ENCODE measurements around the gene SMOC2. TPM values are rescaled to one million over a fixed set of nuclear protein-coding genes. Genes with fewer than 3 reads are reported as not detected.

Gene SMOC2
- polyA plus RNA-seq, 3 donors, result 4.5 to 34.4 (median 22.7) TPM

DNA sequence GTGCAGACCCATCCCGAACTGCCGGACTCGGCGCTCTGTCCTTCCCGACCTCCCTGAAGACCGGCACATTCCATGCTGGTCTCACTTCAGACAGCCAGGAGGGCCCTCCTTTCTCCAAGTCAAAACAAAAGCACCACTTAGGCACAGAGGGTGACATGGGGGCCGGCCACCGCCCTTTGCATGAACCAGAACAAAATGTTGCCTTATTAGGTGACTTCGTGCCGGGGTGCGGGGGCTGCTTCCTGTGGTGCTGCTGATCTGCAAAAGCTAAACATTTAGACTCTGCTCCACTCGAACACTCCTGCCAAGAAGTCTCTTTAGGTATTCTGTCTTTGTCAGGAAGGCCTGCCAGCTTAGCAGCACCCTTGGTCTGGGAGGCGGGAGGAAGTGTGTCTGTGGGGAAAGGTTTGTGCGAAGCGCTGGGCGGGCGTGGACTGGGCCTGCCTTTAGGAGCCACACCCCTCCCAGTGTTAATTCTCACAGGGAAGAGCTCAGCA lies 133.8 kb downstream of the SMOC2 start:
- no peak overlapping the region for H3K27ac ChIP-seq (ENCODE audit: low read depth, low read length)
- WGBS, 3 donors, result 52 to 77% (median 58%) methylated on average over 17 of the region's 17 CpGs

DNA sequence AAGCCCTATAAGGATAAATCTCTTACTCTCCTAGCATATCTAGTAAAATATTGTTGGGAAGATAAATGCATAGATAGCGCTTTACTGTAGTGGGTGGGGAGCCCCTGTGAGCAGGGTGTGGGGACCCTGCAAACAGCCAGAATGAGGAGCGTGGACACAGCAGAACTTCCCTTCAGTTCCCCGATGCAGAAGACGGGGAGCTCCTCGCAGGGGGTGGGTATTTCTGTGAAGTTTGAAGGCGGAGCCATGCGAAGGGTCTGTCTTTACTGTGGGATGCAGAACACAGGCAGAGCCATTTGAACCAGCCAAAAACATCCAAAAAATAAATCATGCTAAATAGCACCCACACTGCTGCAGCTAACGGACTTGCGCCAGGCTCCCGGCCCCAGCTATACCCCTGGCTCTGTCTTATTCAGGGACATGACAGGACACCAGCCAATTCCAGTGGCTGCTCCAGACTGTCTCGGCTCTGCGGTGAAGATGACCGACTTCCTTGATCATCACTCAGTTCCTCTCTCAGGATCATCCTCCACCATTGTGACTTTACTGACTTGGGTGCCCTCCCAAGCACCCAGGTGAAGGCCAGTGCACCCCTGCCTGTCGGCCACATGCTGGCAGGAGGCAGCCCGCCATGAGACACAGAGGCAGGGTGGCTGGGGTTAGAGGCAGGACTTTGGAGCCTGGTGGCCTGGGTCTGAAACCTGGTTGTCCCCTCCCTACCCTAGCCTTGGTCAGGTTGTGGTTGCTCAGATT lies 134.5 kb downstream of the SMOC2 start:
- 74 to 76% (median 76%) methylated on average over 15 of the region's 15 CpGs for whole genome bisulfite sequencing, 3 donors
- no peak overlapping the region for H3K27ac ChIP-seq (ENCODE audit: low read depth, low read length)

DNA sequence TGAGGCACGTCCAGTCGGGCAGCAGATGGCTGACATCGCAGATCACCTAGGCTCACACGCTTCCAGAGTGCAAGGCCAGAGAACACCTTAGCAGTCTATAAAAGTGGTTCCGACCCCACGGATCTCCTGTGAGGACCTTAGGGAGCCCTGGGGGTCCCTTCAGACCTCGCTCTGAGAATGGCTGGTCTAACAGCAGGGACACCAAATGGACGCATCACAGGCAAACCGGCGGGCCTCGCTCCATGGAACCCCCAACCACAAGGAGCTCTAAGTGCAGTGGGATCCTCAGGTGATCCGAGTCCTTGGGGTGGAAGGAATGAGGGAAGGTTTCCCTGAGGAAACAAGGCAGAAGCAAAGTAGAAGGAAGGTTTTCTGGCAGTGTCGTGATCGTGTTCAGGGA lies 135.4 kb downstream of the SMOC2 start:
- no peak overlapping the region for H3K27ac ChIP-seq (ENCODE audit: low read depth, low read length)
- WGBS, 3 donors, result 89 to 95% (median 91%) methylated on average over 14 of the region's 14 CpGs

- 81 to 86% (median 85%) methylated on average over 9 of the region's 9 CpGs for WGBS, 3 donors
- H3K27ac ChIP-seq (ENCODE audit: low read depth, low read length), result no peak overlapping the region
Observed at GRCh38 chr6:168577496-168577895, 136.5 kb downstream of the SMOC2 start.

GRCh38 chr6:168578036-168578435 lies 137.1 kb downstream of the SMOC2 start:
- no peak overlapping the region for H3K27ac ChIP-seq (ENCODE audit: low read depth, low read length)
- WGBS, 3 donors, result 58 to 71% (median 61%) methylated on average over 8 of the region's 8 CpGs

GRCh38 chr6:168581236-168581635 lies 140.3 kb downstream of the SMOC2 start:
- no peak overlapping the region for H3K27ac ChIP-seq (ENCODE audit: low read depth, low read length)
- WGBS, 3 donors, result 40 to 89% (median 87%) methylated on average over 12 of the region's 12 CpGs

- WGBS, 3 donors, result 67 to 85% (median 84%) methylated on average over 8 to 9 of the region's 9 CpGs
- no peak overlapping the region for H3K27ac ChIP-seq (ENCODE audit: low read depth, low read length)
Observed at GRCh38 chr6:168581706-168582105, 140.7 kb downstream of the SMOC2 start.

DNA sequence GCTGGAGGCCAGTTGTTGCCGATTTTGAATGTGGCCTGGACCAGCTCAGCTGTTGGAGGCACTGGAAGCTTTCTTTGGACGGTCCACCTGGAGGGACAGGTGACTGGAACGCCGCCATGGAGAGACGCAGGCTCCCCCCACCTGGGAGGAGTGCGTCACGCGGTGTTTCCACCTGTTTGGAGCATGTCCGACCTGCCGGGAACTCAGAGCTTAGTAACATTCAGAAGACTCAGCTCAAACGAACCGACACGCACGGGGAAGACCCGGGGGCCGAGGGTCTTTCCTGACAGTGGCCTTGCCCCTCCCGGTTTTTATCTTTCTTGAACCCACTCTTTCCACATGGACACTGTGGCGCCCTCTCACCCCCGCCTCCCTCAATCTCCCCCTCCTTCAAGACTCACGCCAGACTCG lies 141.6 kb downstream of the SMOC2 start:
- WGBS, 3 donors, result 85 to 90% (median 89%) methylated on average over 18 to 21 of the region's 21 CpGs
- no peak overlapping the region for H3K27ac ChIP-seq (ENCODE audit: low read depth, low read length)

- 78 to 90% (median 83%) methylated on average over 6 of the region's 6 CpGs for WGBS, 3 donors
- no peak overlapping the region for H3K27ac ChIP-seq (ENCODE audit: low read depth, low read length)
Observed at GRCh38 chr6:168583126-168583525, 142.1 kb downstream of the SMOC2 start.

DNA sequence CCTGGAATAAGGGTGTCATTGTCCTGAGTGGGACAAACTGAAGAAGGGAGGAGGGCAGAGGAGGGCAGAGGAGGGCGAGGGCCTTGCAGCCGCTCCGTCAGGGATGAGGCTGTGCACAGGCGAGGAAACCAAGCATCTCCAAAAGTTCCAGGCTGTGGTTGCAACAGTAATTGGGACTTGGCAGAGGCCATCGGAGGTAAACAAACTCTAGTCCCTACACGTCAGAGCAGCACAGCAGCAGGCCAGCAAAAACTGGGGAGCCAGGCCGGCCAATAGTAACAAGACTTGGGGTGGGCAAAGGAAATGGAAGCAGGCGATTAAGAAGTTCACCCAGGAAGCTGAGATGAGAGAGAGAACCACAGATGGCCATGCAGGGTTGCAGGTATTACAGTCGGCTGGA lies 142.8 kb downstream of the SMOC2 start:
- WGBS, 3 donors, result 83 to 90% (median 86%) methylated on average over 9 of the region's 9 CpGs
- no peak overlapping the region for H3K27ac ChIP-seq (ENCODE audit: low read depth, low read length)

GRCh38 chr6:168584249-168584648 lies 143.3 kb downstream of the SMOC2 start:
- WGBS, 3 donors, result 69 to 81% (median 77%) methylated on average over 6 of the region's 6 CpGs
- no peak overlapping the region for H3K27ac ChIP-seq (ENCODE audit: low read depth, low read length)

GRCh38 chr6:168584671-168585070 lies 143.7 kb downstream of the SMOC2 start:
- 87 to 93% (median 89%) methylated on average over 5 of the region's 5 CpGs for WGBS, 3 donors

GRCh38 chr6:168585441-168585840 lies 144.5 kb downstream of the SMOC2 start:
- no peak overlapping the region for H3K27ac ChIP-seq (ENCODE audit: low read depth, low read length)
- WGBS, 3 donors, result 80 to 90% (median 82%) methylated on average over 3 of the region's 3 CpGs

More at GRCh38 chr6:168584671-168585070, 143.7 kb downstream of the SMOC2 start:
- H3K27ac ChIP-seq (ENCODE audit: low read depth, low read length), result no peak overlapping the region

- no peak overlapping the region for H3K27ac ChIP-seq (ENCODE audit: low read depth, low read length)
- WGBS, 3 donors, result 92 to 96% (median 94%) methylated on average over 2 of the region's 2 CpGs
Observed at GRCh38 chr6:168589275-168589674, 148.3 kb downstream of the SMOC2 start.

GRCh38 chr6:168590406-168590805 lies 149.4 kb downstream of the SMOC2 start:
- WGBS, 3 donors, result 81 to 89% (median 86%) methylated on average over 9 to 10 of the region's 10 CpGs
- H3K27ac ChIP-seq (ENCODE audit: low read depth, low read length), result no peak overlapping the region

DNA sequence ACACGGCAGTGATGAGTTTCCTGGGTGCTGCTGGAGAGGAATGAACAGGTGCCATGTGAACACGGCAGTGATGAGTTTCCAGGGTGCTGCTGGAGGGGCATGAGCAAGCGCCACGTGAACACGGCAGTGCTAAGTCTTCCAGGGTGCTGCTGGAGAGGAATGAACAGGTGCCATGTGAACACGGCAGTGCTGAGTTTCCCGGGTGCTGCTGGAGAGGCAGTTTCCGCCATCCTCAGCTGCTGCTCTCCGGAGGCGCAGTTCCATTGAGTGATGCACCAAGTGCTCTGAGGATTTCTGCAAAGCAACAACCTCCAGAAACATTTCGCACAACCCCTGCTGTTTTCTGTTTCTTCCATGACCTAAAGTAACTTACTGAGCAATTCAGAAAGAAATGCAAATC lies 155.4 kb downstream of the SMOC2 start:
- no peak overlapping the region for H3K27ac ChIP-seq (ENCODE audit: low read depth, low read length)
- 70 to 83% (median 79%) methylated on average over 10 to 11 of the region's 11 CpGs for WGBS, 3 donors

- H3K27ac ChIP-seq (ENCODE audit: low read depth, low read length), result no peak overlapping the region
- WGBS, 3 donors, result 75 to 81% (median 77%) methylated on average over 8 of the region's 8 CpGs
Observed at GRCh38 chr6:168597471-168597875, 156.5 kb downstream of the SMOC2 start.

GRCh38 chr6:168598251-168599117 lies 157.5 kb downstream of the SMOC2 start:
- H3K27ac ChIP-seq (ENCODE audit: low read depth, low read length), result no peak overlapping the region

GRCh38 chr6:168599118-168599494 lies 158.1 kb downstream of the SMOC2 start:
- WGBS, 3 donors, result 75 to 82% (median 81%) methylated on average over 4 of the region's 4 CpGs
- no peak overlapping the region for H3K27ac ChIP-seq (ENCODE audit: low read depth, low read length)

More at GRCh38 chr6:168598251-168599117, 157.5 kb downstream of the SMOC2 start:
- 85 to 87% (median 86%) methylated on average over 31 to 32 of the region's 32 CpGs for WGBS, 3 donors

All from adipose tissue (tissue), 3 donors.